ENCODE data around the gene RPL18. TPM values are rescaled to one million over a fixed set of nuclear protein-coding genes. Genes with fewer than 3 reads are reported as not detected.

The RPL18 gene
- total and polyA plus RNA-seq, 12 donors: 493 to 2,257 (median 564) TPM

GRCh38 chr19:48636859-48637448 is 18.0 kb upstream of the RPL18 start, which contains the start of gene DBP:
DBP (minus strand) TSS chr19:48637379; CDS start chr19:48636994, 385 bp downstream.
- intact Hi-C loops (cut with DNase I): loop anchor here in 3 of 10 donors (5.0 to 10.0 kb wide), 2 partner anchors 328 to 520 kb away; partner anchors contain the start of genes FTL (in 2 of the 3), HRC (in 1 of the 3) and TRPM4 (in 1 of the 3)
- peaks cover 0 to 17% (median 3%) of the 10 kb centered on the region in 9 donors for H3K36me3 ChIP-seq
- peaks cover 19 to 60% (median 45%) of the 10 kb centered on the region in 9 donors for H3K4me1 ChIP-seq
- TF ChIP-seq CTCF (IDR thresholded peaks at IDR 0.05): peak in 4 of 9 donors; percentile 11 to 34 (median 25)
- 0% methylated on average over 40 of the region's 40 CpGs for WGBS, 2 donors
- DNase-seq (peak in 1 of 2 donors; percentile 58), ATAC-seq (peak in 6 of 8 donors; percentile 1 to 25 (median 4))
- H3K4me3 ChIP-seq: peak within 1 kb of the TSS; percentile 15 to 92 (median 75)
- H3K27ac ChIP-seq: peak within 1 kb of the TSS; percentile 90 to 98 (median 96)
- no peaks in the 10 kb centered on the region for H3K9me3 ChIP-seq
- no peaks in the 10 kb centered on the region for H3K27me3 ChIP-seq

GRCh38 chr19:48635966-48636858 is 17.2 kb upstream of the RPL18 start:
- 1% methylated on average over 35 of the region's 35 CpGs for WGBS, 2 donors
- ATAC-seq (peak in 1 of 8 donors; percentile 1), DNase-seq (peak in 1 of 2 donors; percentile 69)
- TF ChIP-seq CTCF (IDR thresholded peaks at IDR 0.05): no peak
- H3K36me3 ChIP-seq: peaks cover 0 to 23% (median 3%) of the 10 kb centered on the region in 9 donors
- H3K27me3 ChIP-seq: no peaks in the 10 kb centered on the region
- peaks cover 19 to 64% (median 51%) of the 10 kb centered on the region in 9 donors for H3K4me1 ChIP-seq
- peak overlapping the region; percentile 15 to 92 (median 75) for H3K4me3 ChIP-seq
- no peaks in the 10 kb centered on the region for H3K9me3 ChIP-seq
- intact Hi-C loops (cut with DNase I): loop anchor here in 3 of 10 donors (5.0 to 10.0 kb wide), 2 partner anchors 329 to 521 kb away; partner anchors contain the start of genes FTL (in 2 of the 3), HRC (in 1 of the 3) and TRPM4 (in 1 of the 3)
- peak overlapping the region; percentile 67 to 98 (median 96) for H3K27ac ChIP-seq

GRCh38 chr19:48635263-48635965 is 16.4 kb upstream of the RPL18 start:
- Histone ChIP-seq H3K27ac (peak overlapping the region; percentile 67 to 98 (median 96)), H3K27me3 (no peaks in the 10 kb centered on the region), H3K4me3 (peak overlapping the region; percentile 15 to 92 (median 75)), H3K36me3 (peaks cover 0 to 30% (median 3%) of the 10 kb centered on the region in 9 donors), H3K9me3 (no peaks in the 10 kb centered on the region), H3K4me1 (peaks cover 19 to 72% (median 59%) of the 10 kb centered on the region in 9 donors)
- intact Hi-C loops (cut with DNase I): loop anchor here in 3 of 10 donors (5.0 to 10.0 kb wide), 2 partner anchors 329 to 522 kb away; partner anchors contain the start of genes FTL (in 2 of the 3), HRC (in 1 of the 3) and TRPM4 (in 1 of the 3)
- TF ChIP-seq CTCF (IDR thresholded peaks at IDR 0.05): no peak
- WGBS, 2 donors: 1 to 2% methylated on average over 50 to 66 of the region's 67 CpGs
- peak; percentile 27 to 48 (median 38) for ATAC-seq
- peak; percentile 76 to 78 for DNase-seq
